HG03460 (cell line): ENCODE data around the gene CFAP210.

Experiments
- ATAC-seq: cut with Tn5 transposase; IDR thresholded peaks from one replicate; pipeline ENCODE4 v1.9.1; 2021; ENCODE audit not compliant: unreplicated experiment

Gene CFAP210

GRCh38 chr2:169676357-169676756 lies 17.8 kb downstream of the CFAP210 start:
- no peak for ATAC-seq

GRCh38 chr2:169673921-169674320 lies 20.3 kb downstream of the CFAP210 start:
- ATAC-seq, result no peak

GRCh38 chr2:169673106-169673505 lies 21.1 kb downstream of the CFAP210 start:
- ATAC-seq, result no peak

GRCh38 chr2:169672406-169672805 lies 21.8 kb downstream of the CFAP210 start:
- no peak for ATAC-seq

- no peak for ATAC-seq
Observed at GRCh38 chr2:169670937-169671336, 23.3 kb downstream of the CFAP210 start.

GRCh38 chr2:169670215-169670651 lies 24.0 kb downstream of the CFAP210 start:
- ATAC-seq, result no peak

GRCh38 chr2:169667583-169667982 lies 26.6 kb downstream of the CFAP210 start:
- ATAC-seq, result no peak

- no peak for ATAC-seq
Observed at GRCh38 chr2:169664978-169665930, 29.0 kb downstream of the CFAP210 start.

GRCh38 chr2:169664600-169664977 lies 29.6 kb downstream of the CFAP210 start:
- ATAC-seq, result no peak

GRCh38 chr2:169663247-169663646 lies 31.0 kb downstream of the CFAP210 start:
- no peak for ATAC-seq

GRCh38 chr2:169662744-169663143 lies 31.5 kb downstream of the CFAP210 start:
- ATAC-seq, result no peak

- ATAC-seq, result no peak
Observed at GRCh38 chr2:169661265-169661664, 32.9 kb downstream of the CFAP210 start.

GRCh38 chr2:169659320-169659719 lies 34.9 kb downstream of the CFAP210 start:
- ATAC-seq, result no peak

- ATAC-seq, result no peak
Observed at GRCh38 chr2:169658877-169659276, 35.3 kb downstream of the CFAP210 start.

GRCh38 chr2:169656164-169656563 lies 38.0 kb downstream of the CFAP210 start:
- ATAC-seq, result no peak

GRCh38 chr2:169653636-169654035 lies 40.6 kb downstream of the CFAP210 start:
- ATAC-seq, result no peak

GRCh38 chr2:169649278-169649677 lies 44.9 kb downstream of the CFAP210 start:
- no peak for ATAC-seq

- no peak for ATAC-seq
Observed at GRCh38 chr2:169647496-169647895, 46.7 kb downstream of the CFAP210 start.

GRCh38 chr2:169644173-169644572 lies 50.0 kb downstream of the CFAP210 start:
- no peak for ATAC-seq

- no peak for ATAC-seq
Observed at GRCh38 chr2:169641464-169641863, 52.7 kb downstream of the CFAP210 start.

- ATAC-seq, result no peak
Observed at GRCh38 chr2:169640104-169640503, 54.1 kb downstream of the CFAP210 start.

- no peak for ATAC-seq
Observed at GRCh38 chr2:169637620-169638019, 56.6 kb downstream of the CFAP210 start.
